MM.1S (cell line): ENCODE measurements around the gene CCDC27.

Source experiments
- DNase-seq: peaks from one replicate; pipeline ENCODE4 v3.0.0-alpha.2; 2015
- H2AFZ ChIP-seq: fragments of 300-600 bp; sonication (generic); 2 replicates; pipeline ENCODE4 v1.6.0; 2016; ENCODE audit warnings: antibody characterized with exemption, low read length
- H3F3A ChIP-seq: fragments of 300-600 bp; sonication (generic); 2 replicates; pipeline ENCODE4 v1.6.1; 2016; ENCODE audit warnings: mild to moderate bottlenecking, antibody characterized with exemption, low read length, moderate library complexity, mixed read lengths; ENCODE audit not compliant: insufficient read depth
- H3K27ac ChIP-seq: fragments of 300-600 bp; sonication (generic); 2 replicates; pipeline ENCODE4 v1.5.1; 2016; ENCODE audit warnings: mild to moderate bottlenecking, low read length
- H3K27me3 ChIP-seq: fragments of 300-600 bp; sonication (generic); replicated peaks from 2 replicates; pipeline ENCODE4 v1.6.0; 2016; ENCODE audit warnings: low read length; ENCODE audit not compliant: insufficient read depth
- H3K36me3 ChIP-seq: fragments of 300-600 bp; sonication (generic); replicated peaks from 2 replicates; pipeline ENCODE4 v1.6.1; 2016; ENCODE audit warnings: mild to moderate bottlenecking, low read length, mixed read lengths; ENCODE audit not compliant: insufficient read depth
- H3K4me1 ChIP-seq: fragments of 300-600 bp; sonication (generic); 2 replicates; pipeline ENCODE4 v1.6.1; 2016; ENCODE audit warnings: low read length, mixed read lengths
- H3K4me2 ChIP-seq: fragments of 300-600 bp; sonication (generic); 2 replicates; pipeline ENCODE4 v1.6.0; 2016; ENCODE audit warnings: low read depth, low read length
- H3K4me3 ChIP-seq: fragments of 300-600 bp; sonication (generic); 2 replicates; pipeline ENCODE4 v1.5.1; 2016; ENCODE audit warnings: low read length, mixed read lengths
- H3K79me2 ChIP-seq: fragments of 300-600 bp; sonication (generic); 2 replicates; pipeline ENCODE4 v1.6.1; 2016; ENCODE audit warnings: mixed run types, low read length, mixed read lengths
- H3K9ac ChIP-seq: fragments of 300-600 bp; sonication (generic); 2 replicates; pipeline ENCODE4 v1.6.1; 2016; ENCODE audit warnings: low read length, mixed read lengths
- H3K9me2 ChIP-seq: fragments of 300-600 bp; sonication (generic); replicated peaks from 2 replicates; pipeline ENCODE4 v1.6.1; 2016; ENCODE audit warnings: mild to moderate bottlenecking, low read length, mixed read lengths; ENCODE audit not compliant: insufficient read depth
- H3K9me3 ChIP-seq: fragments of 300-600 bp; sonication (generic); replicated peaks from 2 replicates; pipeline ENCODE4 v1.6.1; 2016; ENCODE audit warnings: mild to moderate bottlenecking, low read length, mixed read lengths; ENCODE audit not compliant: insufficient read depth
- H4K20me1 ChIP-seq: fragments of 300-600 bp; sonication (generic); 2 replicates; pipeline ENCODE4 v1.6.1; 2016; ENCODE audit warnings: mild to moderate bottlenecking, low read length, moderate library complexity, mixed read lengths; ENCODE audit not compliant: insufficient read depth
- CTCF ChIP-seq: fragments of 300-600 bp; sonication (generic); IDR thresholded peaks from 2 replicates; pipeline ENCODE4 v1.5.1; 2016; ENCODE audit warnings: antibody characterized with exemption, low read length, mixed read lengths
- EZH2 ChIP-seq: fragments of 300-600 bp; sonication (generic); optimal IDR thresholded peaks from 2 replicates; pipeline ENCODE3; 2017; ENCODE audit warnings: low read depth, mild to moderate bottlenecking, antibody characterized with exemption, low read length, mixed read lengths
- EZH2phosphoT487 ChIP-seq: fragments of 300-600 bp; sonication (generic); IDR thresholded peaks from 2 replicates; pipeline ENCODE4 v1.6.1; 2018; ENCODE audit warnings: antibody characterized with exemption, low read length

The CCDC27 gene

GRCh38 chr1:3736131-3736561, 16.1 kb upstream of the CCDC27 start:
- Histone ChIP-seq H2AFZ (no peak overlapping the region), H3F3A (no peaks in the 10 kb centered on the region), H3K27ac (no peak overlapping the region), H3K4me3 (no peak overlapping the region), H3K79me2 (no peaks in the 10 kb centered on the region), H3K4me2 (no peak overlapping the region), H3K9ac (no peak overlapping the region), H3K27me3 (no peaks in the 10 kb centered on the region), H3K9me3 (no peaks in the 10 kb centered on the region), H3K36me3 (no peaks in the 10 kb centered on the region), H3K9me2 (no peaks in the 10 kb centered on the region), H4K20me1 (no peaks in the 10 kb centered on the region), H3K4me1 (no peaks in the 10 kb centered on the region)
- no peak for TF ChIP-seq EZH2
- TF ChIP-seq EZH2phosphoT487 = no peak
- TF ChIP-seq CTCF = no peak
- no peak for DNase-seq

- no peaks in the 10 kb centered on the region for H4K20me1 ChIP-seq
- TF ChIP-seq EZH2 (no peak), EZH2phosphoT487 (no peak), CTCF (no peak)
Measured at GRCh38 chr1:3736708-3737107, 15.5 kb upstream of the CCDC27 start.

GRCh38 chr1:3738943-3739342, 13.3 kb upstream of the CCDC27 start:
- H3F3A ChIP-seq = no peaks in the 10 kb centered on the region
- no peaks in the 10 kb centered on the region for H3K4me1 ChIP-seq
- no peaks in the 10 kb centered on the region for H3K36me3 ChIP-seq
- H3K9ac ChIP-seq = no peak overlapping the region
- no peaks in the 10 kb centered on the region for H3K9me3 ChIP-seq
- DNase-seq = no peak
- H3K4me3 ChIP-seq = no peak overlapping the region
- H3K9me2 ChIP-seq = no peaks in the 10 kb centered on the region
- TF ChIP-seq CTCF (no peak), EZH2phosphoT487 (no peak), EZH2 (no peak)
- no peaks in the 10 kb centered on the region for H3K27me3 ChIP-seq
- no peak overlapping the region for H2AFZ ChIP-seq
- H3K27ac ChIP-seq = no peak overlapping the region
- H4K20me1 ChIP-seq = no peaks in the 10 kb centered on the region
- H3K4me2 ChIP-seq = no peak overlapping the region
- no peaks in the 10 kb centered on the region for H3K79me2 ChIP-seq

More at GRCh38 chr1:3736708-3737107, 15.5 kb upstream of the CCDC27 start:
- Histone ChIP-seq H3K36me3 (no peaks in the 10 kb centered on the region), H3K9ac (no peak overlapping the region), H2AFZ (no peak overlapping the region), H3K9me2 (no peaks in the 10 kb centered on the region), H3K27ac (no peak overlapping the region), H3K4me3 (no peak overlapping the region), H3K79me2 (no peaks in the 10 kb centered on the region), H3K27me3 (no peaks in the 10 kb centered on the region), H3K4me1 (no peaks in the 10 kb centered on the region), H3K4me2 (no peak overlapping the region), H3K9me3 (no peaks in the 10 kb centered on the region), H3F3A (no peaks in the 10 kb centered on the region)
- DNase-seq = no peak
